Thyroid gland (tissue), 4 donors: ENCODE measurements around the gene EPHX1. TPM values are rescaled to one million over a fixed set of nuclear protein-coding genes. Genes with fewer than 3 reads are reported as not detected.
A peak's percentile ranks its signal among the peaks of the same experiment; 100 is the strongest.
"Not testable (repeated sequence)": the region's sequence is repeated elsewhere in the genome, so short reads cannot be mapped to it uniquely, and the experiment has no call there.

ENCODE experiments used
- DNase-seq, 2 donors: peaks; one replicate each; pipeline ENCODE4 v3.0.0-alpha.2; 2019
- H3K27ac ChIP-seq, 3 donors: fragments of 200-600 bp; sonication (generic); 1 replicate in 2 of 3; 2 replicates in 1 of 3; pipeline ENCODE4 v1.5.1; 2016 to 2019; ENCODE audit warnings: mild to moderate bottlenecking in 1 of 3, moderate library complexity in 1 of 3
- H3K27me3 ChIP-seq: fragments of 200-600 bp; sonication (generic); one replicate; pipeline ENCODE4 v1.5.1; 2019
- H3K36me3 ChIP-seq, 2 donors: fragments of 200-600 bp; sonication (generic); one replicate each; pipeline ENCODE4 v1.5.1; 2016 to 2019
- H3K4me1 ChIP-seq, 2 donors: fragments of 200-600 bp; sonication (generic); one replicate each; pipeline ENCODE4 v1.5.1; 2017 to 2019
- H3K4me3 ChIP-seq, 3 donors: fragments of 200-600 bp; sonication (generic); replicated peaks in 1 of 3; 1 replicate in 2 of 3; 2 replicates in 1 of 3; pipeline ENCODE4 v1.5.1; 2016; ENCODE audit warnings: mild to moderate bottlenecking in 1 of 3
- H3K9me3 ChIP-seq: fragments of 200-600 bp; sonication (generic); one replicate; pipeline ENCODE4 v1.5.1; 2017
- CTCF ChIP-seq, 6 experiments: fragments of 200-600 bp in 3 of 6; fragments of 450-650 bp in 3 of 6; sonication (generic) in 3 of 6; IDR thresholded peaks; one replicate each; pipeline ENCODE4 v1.5.1; 2016 to 2019; ENCODE audit warnings: antibody characterized with exemption in 6 of 6, mild to moderate bottlenecking in 2 of 6, inconsistent platforms in 1 of 6, moderate library complexity in 1 of 6
- POLR2A ChIP-seq, 2 donors: fragments of 450-650 bp; IDR thresholded peaks; one replicate each; pipeline ENCODE4 v1.6.1; 2017; ENCODE audit warnings: antibody characterized with exemption in 2 of 2, mild to moderate bottlenecking in 2 of 2, moderate library complexity in 1 of 2
- WGBS, 2 donors: methylation state at CpG; one replicate each; pipeline ENCODE4 v1.1.5; 2017; 5-methylcytosine and 5-hydroxymethylcytosine counted together
- intact Hi-C: fragments of 100-400 bp; cut with DNase I; formaldehyde crosslinking; loops from one replicate; pipeline ENCODE4 v1.15.1; 2023
- total RNA-seq, 4 donors: library from RNA; depleted of rRNA; stranded (reverse); fragments of >200 nt; gene quantifications; one replicate each; pipeline ENCODE4 v1.2.3, GENCODE V29; 2016

The EPHX1 gene
- total RNA-seq, 4 donors from 2014 or later: 297 to 533 (median 441) TPM

DNA sequence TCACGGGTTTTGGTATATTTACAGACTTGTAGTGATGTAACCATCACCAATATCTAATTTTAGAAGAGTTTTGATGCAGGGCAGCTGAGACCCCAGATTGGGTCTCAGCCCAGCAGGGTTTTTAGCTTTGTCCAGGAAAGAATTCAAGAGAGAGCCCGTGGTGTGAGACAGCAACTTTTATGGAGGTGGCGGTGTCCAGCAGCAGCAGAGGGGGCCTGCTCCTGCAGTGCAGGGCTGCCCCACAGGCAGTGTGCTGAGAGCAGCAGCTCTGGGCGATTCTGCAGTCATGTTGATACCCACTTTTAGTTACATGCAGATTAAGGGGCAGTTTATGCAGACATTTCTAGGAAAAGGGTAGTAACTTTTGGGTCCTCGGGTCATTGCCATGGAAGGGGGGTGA is 1.8 kb upstream of the EPHX1 start:
- intact Hi-C loops: no loop called here
- Histone ChIP-seq H3K27me3 (no peaks in the 10 kb centered on the region), H3K4me3 (no peak overlapping the region), H3K4me1 (peaks cover 23 to 25% of the 10 kb centered on the region in 2 donors), H3K9me3 (no peaks in the 10 kb centered on the region), H3K27ac (no peak overlapping the region), H3K36me3 (no peaks in the 10 kb centered on the region)
- 84 to 92% methylated on average over 5 of the region's 5 CpGs for WGBS, 2 donors
- TF ChIP-seq POLR2A (IDR thresholded peaks at IDR 0.05) (no peak), CTCF (IDR thresholded peaks at IDR 0.05) (no peak)
- no peak for DNase-seq

- TF ChIP-seq POLR2A (IDR thresholded peaks at IDR 0.05): peak in 1 of 2 donors; percentile 76
- peaks cover 49 to 53% of the 10 kb centered on the region in 2 donors for H3K4me1 ChIP-seq
- WGBS, 2 donors: 12 to 22% methylated on average over 15 to 26 of the region's 29 CpGs
- not testable (repeated sequence) for H3K36me3 ChIP-seq, H3K9me3 ChIP-seq, H3K27me3 ChIP-seq
- intact Hi-C loops: loop anchor here (10.0 kb wide), 1 partner anchor 74 kb away; the partner anchor contains the start of genes LEFTY1 and TMEM63A
- H3K27ac ChIP-seq: peak overlapping the region; percentile 60 to 84 (median 84)
- DNase-seq: peak; percentile 85 to 86
- H3K4me3 ChIP-seq: peak overlapping the region; percentile 61 to 67 (median 66)
Measured at GRCh38 chr1:225810579-225811538, 935 bp downstream of the EPHX1 start.

DNA sequence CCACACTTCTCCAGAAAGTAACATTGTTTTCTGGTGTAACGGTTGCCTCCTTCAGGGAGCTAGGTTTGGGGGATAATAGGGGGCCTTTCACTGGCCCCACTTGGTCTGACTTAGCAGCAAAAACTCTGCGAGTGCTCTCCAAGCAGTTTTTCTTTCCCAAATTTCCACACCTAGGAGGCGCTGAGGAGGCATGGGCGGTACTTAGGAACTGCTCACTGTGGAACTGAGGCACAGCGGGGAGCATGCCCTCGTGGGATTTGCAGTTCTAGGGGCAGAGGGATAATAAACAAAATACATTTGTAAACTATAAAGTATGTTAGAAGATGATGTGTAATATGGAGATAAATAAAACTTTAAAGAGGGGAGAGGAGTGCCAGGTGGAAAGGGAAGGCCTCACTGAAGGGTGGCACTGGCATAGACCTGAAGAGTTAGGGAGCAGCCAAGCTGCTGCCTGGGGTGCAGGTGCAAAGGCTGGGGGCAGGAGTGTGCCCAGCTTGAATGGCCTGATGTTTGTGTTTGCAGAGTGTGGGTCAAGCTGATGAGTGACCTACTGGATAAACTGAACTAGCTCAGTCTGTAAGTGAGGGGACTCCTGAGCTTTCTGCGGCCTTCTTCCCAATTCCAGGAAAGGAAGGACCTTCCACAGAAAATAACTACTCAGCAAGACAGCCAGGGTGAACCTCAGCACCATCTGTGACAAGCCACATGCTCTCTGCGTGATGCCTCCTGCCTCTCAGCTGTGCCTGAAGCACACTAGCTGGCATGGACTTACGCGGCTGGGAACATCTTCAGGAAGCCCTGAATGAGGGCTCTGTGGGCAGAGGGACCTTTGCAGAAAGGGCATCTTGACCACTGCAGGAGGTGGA is 1.9 kb downstream of the EPHX1 start:
- no peak for DNase-seq
- peak overlapping the region; percentile 60 to 84 (median 84) for H3K27ac ChIP-seq
- no peaks in the 10 kb centered on the region for H3K36me3 ChIP-seq
- no peaks in the 10 kb centered on the region for H3K9me3 ChIP-seq
- intact Hi-C loops: loop anchor here (10.0 kb wide), 1 partner anchor 73 kb away; the partner anchor contains the start of genes LEFTY1 and TMEM63A
- peak in 2 of 6 experiments; percentile 19 to 43 for TF ChIP-seq CTCF (IDR thresholded peaks at IDR 0.05)
- no peak for TF ChIP-seq POLR2A (IDR thresholded peaks at IDR 0.05)
- H3K4me1 ChIP-seq: peaks cover 59 to 63% of the 10 kb centered on the region in 2 donors
- 58 to 69% methylated on average over 10 of the region's 10 CpGs for WGBS, 2 donors
- peak overlapping the region in 1 of 3 donors; percentile 66 for H3K4me3 ChIP-seq
- no peaks in the 10 kb centered on the region for H3K27me3 ChIP-seq

GRCh38 chr1:225812488-225813213 is 2.7 kb downstream of the EPHX1 start:
- intact Hi-C loops: loop anchor here (10.0 kb wide), 1 partner anchor 72 kb away; the partner anchor contains the start of genes LEFTY1 and TMEM63A

More at GRCh38 chr1:225812488-225813213, 2.7 kb downstream of the EPHX1 start:
- peak overlapping the region; percentile 78 to 84 (median 84) for H3K27ac ChIP-seq
- peaks cover 67 to 71% of the 10 kb centered on the region in 2 donors for H3K4me1 ChIP-seq
- no peak for TF ChIP-seq POLR2A (IDR thresholded peaks at IDR 0.05)
- TF ChIP-seq CTCF (IDR thresholded peaks at IDR 0.05): no peak
- no peaks in the 10 kb centered on the region for H3K9me3 ChIP-seq
- WGBS, 2 donors: 73 to 84% methylated on average over 5 to 7 of the region's 8 CpGs
- H3K36me3 ChIP-seq: no peaks in the 10 kb centered on the region
- no peaks in the 10 kb centered on the region for H3K27me3 ChIP-seq
- DNase-seq: no peak
- H3K4me3 ChIP-seq: no peak overlapping the region
